AG04450 (cell line): ENCODE results near the gene MADD. TPM values are rescaled to one million over a fixed set of nuclear protein-coding genes. Genes with fewer than 3 reads are reported as not detected.
"Not testable (repeated sequence)": the region's sequence is repeated elsewhere in the genome, so short reads cannot be mapped to it uniquely, and the experiment has no call there.

Source experiments
- CTCF ChIA-PET: fragments of 300-600, 350-600 bp; formaldehyde crosslinking; extraction: SDS; loops from one replicate; lab custom pipeline; 2022; ENCODE audit warnings: antibody characterized with exemption, inconsistent platforms; lab: Charles Lee
- POLR2A ChIA-PET: fragments of 350-600 bp; formaldehyde crosslinking; extraction: SDS; loops from one replicate; lab custom pipeline; 2021; ENCODE audit warnings: antibody characterized with exemption, inconsistent platforms; lab: Yijun Ruan, JAX
- DNase-seq: peaks from one replicate; pipeline ENCODE4 v3.0.0-alpha.2; 2011; ENCODE audit warnings: low read depth, low spot score
- H3K27ac ChIP-seq: one replicate; pipeline ENCODE4 v1.5.1; 2012; ENCODE audit warnings: low read depth, low read length, control low read depth
- H3K27me3 ChIP-seq: one replicate; pipeline ENCODE4 v1.6.0; 2012; ENCODE audit warnings: low read length; ENCODE audit not compliant: control insufficient read depth, insufficient read depth
- H3K4me3 ChIP-seq: 2 replicates; pipeline ENCODE4 v1.5.1; 2011; ENCODE audit warnings: mild to moderate bottlenecking, low read depth, low read length, control low read depth
- H3K9me3 ChIP-seq: 2 replicates; pipeline ENCODE4 v1.5.1; 2012; ENCODE audit warnings: low read length; ENCODE audit not compliant: control insufficient read depth, insufficient read depth
- CTCF ChIP-seq: IDR thresholded peaks from 2 replicates; pipeline ENCODE4 v1.5.1; 2011; ENCODE audit warnings: low read depth, low read length, control low read depth, inconsistent platforms
- polyA plus RNA-seq: library from polyadenylated mRNA; depleted of rRNA; stranded (reverse); fragments of >200 nt; gene quantifications from 2 replicates; pipeline ENCODE4 v1.2.3, GENCODE V29; 2011

The MADD gene
- polyA plus RNA-seq, 1 experiment = 10.5 TPM

GRCh38 chr11:47332303-47332711 lies 62.4 kb downstream of the MADD start:
- POLR2A ChIA-PET = no interaction called here
- Histone ChIP-seq H3K27ac (no peak overlapping the region), H3K27me3 (no peaks in the 10 kb centered on the region), H3K4me3 (no peak overlapping the region), H3K9me3 (no peaks in the 10 kb centered on the region; the same call in 1 of the 2 replicates)
- CTCF ChIA-PET = no interaction called here
- TF ChIP-seq CTCF = no peak
- DNase-seq = no peak

GRCh38 chr11:47332791-47333525 lies 63.0 kb downstream of the MADD start:
- Histone ChIP-seq H3K9me3 (no peaks in the 10 kb centered on the region; the same call in 1 of the 2 replicates), H3K4me3 (no peak overlapping the region), H3K27ac (no peak overlapping the region), H3K27me3 (no peaks in the 10 kb centered on the region)
- DNase-seq = no peak
- ChIA-PET CTCF (no interaction called here), POLR2A (no interaction called here)
- TF ChIP-seq CTCF = no peak

- ChIA-PET CTCF (no interaction called here), POLR2A (no interaction called here)
- no peaks in the 10 kb centered on the region; the same call in 1 of the 2 replicates for H3K9me3 ChIP-seq
- H3K27me3 ChIP-seq = no peaks in the 10 kb centered on the region
- TF ChIP-seq CTCF = no peak
- no peak for DNase-seq
- no peak overlapping the region for H3K27ac ChIP-seq
- H3K4me3 ChIP-seq = no peak overlapping the region
These were observed 63.6 kb downstream of the MADD start for GRCh38 chr11:47333526-47333845.

- no peak overlapping the region for H3K4me3 ChIP-seq
- no peak for TF ChIP-seq CTCF
- POLR2A ChIA-PET = no interaction called here
- no peaks in the 10 kb centered on the region for H3K27me3 ChIP-seq
- DNase-seq = no peak
- H3K27ac ChIP-seq = no peak overlapping the region
- H3K9me3 ChIP-seq = no peaks in the 10 kb centered on the region; the same call in 1 of the 2 replicates
- CTCF ChIA-PET = no interaction called here
These were observed 64.0 kb downstream of the MADD start for GRCh38 chr11:47333886-47334443.

GRCh38 chr11:47334699-47335411 lies 64.9 kb downstream of the MADD start:
- H3K27ac ChIP-seq, DNase-seq, H3K9me3 ChIP-seq, H3K4me3 ChIP-seq, POLR2A ChIA-PET, H3K27me3 ChIP-seq: not testable (repeated sequence)
- CTCF ChIA-PET = interaction anchor here (0.6 kb wide), 1 partner anchor 59 kb away, joined by 3 read pairs; no protein-coding TSS in a partner anchor
